ENCODE data around the gene BIRC3.

DNA sequence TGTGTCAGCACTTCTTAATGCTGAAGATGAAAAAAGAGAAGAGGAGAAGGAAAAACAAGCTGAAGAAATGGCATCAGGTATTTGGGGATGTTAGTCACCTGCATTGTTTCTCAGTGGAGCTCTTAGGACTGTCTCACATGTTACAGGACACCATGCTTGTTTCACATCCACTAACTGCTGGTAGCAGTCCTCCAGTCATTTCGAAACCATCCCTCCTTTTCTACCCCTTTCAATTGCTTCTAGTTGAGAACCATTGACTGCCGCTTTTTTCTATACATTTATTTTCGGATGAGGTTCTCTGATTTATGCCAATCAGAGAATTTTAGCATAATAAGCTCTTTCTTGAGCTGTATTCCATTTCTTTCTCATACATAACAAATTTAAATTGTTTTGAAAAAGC, 51.2 kb downstream of the BIRC3 start:
- TF ChIP-seq, protein P1, sequence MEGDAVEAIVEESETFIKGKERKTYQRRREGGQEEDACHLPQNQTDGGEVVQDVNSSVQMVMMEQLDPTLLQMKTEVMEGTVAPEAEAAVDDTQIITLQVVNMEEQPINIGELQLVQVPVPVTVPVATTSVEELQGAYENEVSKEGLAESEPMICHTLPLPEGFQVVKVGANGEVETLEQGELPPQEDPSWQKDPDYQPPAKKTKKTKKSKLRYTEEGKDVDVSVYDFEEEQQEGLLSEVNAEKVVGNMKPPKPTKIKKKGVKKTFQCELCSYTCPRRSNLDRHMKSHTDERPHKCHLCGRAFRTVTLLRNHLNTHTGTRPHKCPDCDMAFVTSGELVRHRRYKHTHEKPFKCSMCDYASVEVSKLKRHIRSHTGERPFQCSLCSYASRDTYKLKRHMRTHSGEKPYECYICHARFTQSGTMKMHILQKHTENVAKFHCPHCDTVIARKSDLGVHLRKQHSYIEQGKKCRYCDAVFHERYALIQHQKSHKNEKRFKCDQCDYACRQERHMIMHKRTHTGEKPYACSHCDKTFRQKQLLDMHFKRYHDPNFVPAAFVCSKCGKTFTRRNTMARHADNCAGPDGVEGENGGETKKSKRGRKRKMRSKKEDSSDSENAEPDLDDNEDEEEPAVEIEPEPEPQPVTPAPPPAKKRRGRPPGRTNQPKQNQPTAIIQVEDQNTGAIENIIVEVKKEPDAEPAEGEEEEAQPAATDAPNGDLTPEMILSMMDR (conservative IDR thresholded peaks at IDR 0.05): no peak
- no peak for TF ChIP-seq EZH2 (IDR thresholded peaks at IDR 0.05; ENCODE audit: low read depth)
